Ovary (tissue), 10 donors: Measurements from ENCODE around the gene NAPB. TPM values are rescaled to one million over a fixed set of nuclear protein-coding genes. Genes with fewer than 3 reads are reported as not detected.
"Not testable (repeated sequence)": the region's sequence is repeated elsewhere in the genome, so short reads cannot be mapped to it uniquely, and the experiment has no call there.

Experiments used
- DNase-seq, 5 donors: peaks; one replicate each; pipeline ENCODE4 v3.0.0-alpha.2; 2019 to 2020
- H3K27ac ChIP-seq, 2 donors: fragments of 200-600 bp; one replicate each; pipeline versions ENCODE4 v1.5.1 to v1.8.0; 2019 to 2022
- H3K27me3 ChIP-seq: fragments of 200-600 bp; one replicate; pipeline ENCODE4 v1.8.0; 2022
- H3K36me3 ChIP-seq: fragments of 200-600 bp; sonication (generic); one replicate; pipeline ENCODE4 v1.5.1; 2019
- H3K4me1 ChIP-seq: one replicate; pipeline ENCODE4 v1.8.1; 2013; ENCODE audit warnings: mild to moderate bottlenecking, moderate library complexity; ENCODE audit not compliant: insufficient read depth
- H3K4me3 ChIP-seq: fragments of 200-600 bp; sonication (generic); one replicate; pipeline ENCODE4 v1.5.1; 2017
- H3K9me3 ChIP-seq, 2 donors: fragments of 200-600 bp in 1 of 2; sonication (generic) in 1 of 2; one replicate each; pipeline versions ENCODE4 v1.5.1 to v1.8.1; 2013 to 2019; ENCODE audit warnings: mild to moderate bottlenecking in 1 of 2, moderate library complexity in 1 of 2
- EP300 ChIP-seq: sonication (generic); formaldehyde crosslinking; IDR thresholded peaks from one replicate; pipeline ENCODE4 v1.6.1; 2017; ENCODE audit warnings: antibody characterized with exemption
- POLR2A ChIP-seq: fragments of 450-650 bp; IDR thresholded peaks from one replicate; pipeline ENCODE4 v1.6.1; 2017; ENCODE audit warnings: antibody characterized with exemption, mild to moderate bottlenecking, moderate library complexity
- WGBS, 3 donors: extraction: QIAGEN DNeasy Blood & Tissue Kit in 1 of 3; methylation state at CpG; one replicate each; pipeline versions ENCODE4 v1.1.5 to v1.1.7; 2013 to 2017; 5-methylcytosine and 5-hydroxymethylcytosine counted together
- intact Hi-C, 4 donors: fragments of 100-400 bp; cut with DNase I; formaldehyde crosslinking; loops; one replicate each; pipeline versions ENCODE4 v1.11.0 to v1.15.1; 2022 to 2023
- long read RNA-seq, 3 donors: library from polyadenylated mRNA in 2 of 3; unstranded in 2 of 3; transcript quantifications; one replicate each; pipeline ENCODE4 v2.0.0 and lab custom pipeline, GENCODE V29; 2021 to 2026
- polyA plus RNA-seq, 2 donors: library from polyadenylated mRNA; stranded (reverse); fragments of 200-250 nt in 1 of 2; fragments of 350-450 nt in 1 of 2; fragmentation: Illumina TruSeq in 1 of 2; extraction: RNeasy Lipid Tissue Mini Kit (QIAGEN cat#74804) in 1 of 2; gene quantifications; one replicate each; pipeline ENCODE4 v1.2.3, GENCODE V29; 2013 to 2014
- total RNA-seq, 7 donors: library from RNA; depleted of rRNA in 2 of 7; stranded (reverse); fragments of >200 nt in 2 of 7; fragmentation: NEBNext Ultra II Directional in 3 of 7; extraction: Animal tissue kit (Norgen Biotek cat#: 25700) in 3 of 7; gene quantifications; one replicate each; pipeline versions ENCODE4 v1.1.0 to v1.2.4, GENCODE V29; 2016 to 2023
- TF ChIP-seq, protein P1 (sequence below), 3 donors: fragments of 450-650 bp in 2 of 3; fragments of 200-600 bp in 1 of 3; IDR thresholded peaks; one replicate each; pipeline versions ENCODE4 v1.5.1 to v1.8.0; 2016 to 2022; ENCODE audit warnings: antibody characterized with exemption in 3 of 3, mild to moderate bottlenecking in 1 of 3
- donor health status: DM: no; HTN: no; CAD: no; lungs with moderate emphysema.
- donor health status: DM: no; HTN: no; CAD: no.
- donor health status: Bipolar disorder and iron deficiency.
- donor health status: DM: yes; HTN: yes; CAD: no.
- donor health status: DM: no; HTN: no; CAD: no.
- donor health status: DM: yes; HTN: yes; CAD: no.

NAPB gene
- 10 to 100 TPM; 11.8 to 17.9 (median 13.6) TPM for total RNA-seq
- polyA plus RNA-seq: 10 to 100 TPM in 1 of 2 donors, 1 to 10 TPM in 1; 9.3 to 11.3 TPM
- long read RNA-seq, donor 1, partial matches to known transcripts: 0 of 14 reads
- long read RNA-seq, donor 1, other reads (novel, unspliced or antisense): 13 of 14 reads
- long read RNA-seq, donor 2, transcript NAPB-202 (10 exons, 3,824 nt): major isoform, 5 of 8 reads
- long read RNA-seq, donor 2, partial matches to known transcripts: 0 of 8 reads
- long read RNA-seq, donor 2, other reads (novel, unspliced or antisense): 0 of 8 reads
- long read RNA-seq, donor 3, transcript NAPB-202 (10 exons, 3,824 nt): major isoform, 6 of 23 reads
- long read RNA-seq, donor 3, partial matches to known transcripts: 2 of 23 reads
- long read RNA-seq, donor 3, other reads (novel, unspliced or antisense): 10 of 23 reads

DNA sequence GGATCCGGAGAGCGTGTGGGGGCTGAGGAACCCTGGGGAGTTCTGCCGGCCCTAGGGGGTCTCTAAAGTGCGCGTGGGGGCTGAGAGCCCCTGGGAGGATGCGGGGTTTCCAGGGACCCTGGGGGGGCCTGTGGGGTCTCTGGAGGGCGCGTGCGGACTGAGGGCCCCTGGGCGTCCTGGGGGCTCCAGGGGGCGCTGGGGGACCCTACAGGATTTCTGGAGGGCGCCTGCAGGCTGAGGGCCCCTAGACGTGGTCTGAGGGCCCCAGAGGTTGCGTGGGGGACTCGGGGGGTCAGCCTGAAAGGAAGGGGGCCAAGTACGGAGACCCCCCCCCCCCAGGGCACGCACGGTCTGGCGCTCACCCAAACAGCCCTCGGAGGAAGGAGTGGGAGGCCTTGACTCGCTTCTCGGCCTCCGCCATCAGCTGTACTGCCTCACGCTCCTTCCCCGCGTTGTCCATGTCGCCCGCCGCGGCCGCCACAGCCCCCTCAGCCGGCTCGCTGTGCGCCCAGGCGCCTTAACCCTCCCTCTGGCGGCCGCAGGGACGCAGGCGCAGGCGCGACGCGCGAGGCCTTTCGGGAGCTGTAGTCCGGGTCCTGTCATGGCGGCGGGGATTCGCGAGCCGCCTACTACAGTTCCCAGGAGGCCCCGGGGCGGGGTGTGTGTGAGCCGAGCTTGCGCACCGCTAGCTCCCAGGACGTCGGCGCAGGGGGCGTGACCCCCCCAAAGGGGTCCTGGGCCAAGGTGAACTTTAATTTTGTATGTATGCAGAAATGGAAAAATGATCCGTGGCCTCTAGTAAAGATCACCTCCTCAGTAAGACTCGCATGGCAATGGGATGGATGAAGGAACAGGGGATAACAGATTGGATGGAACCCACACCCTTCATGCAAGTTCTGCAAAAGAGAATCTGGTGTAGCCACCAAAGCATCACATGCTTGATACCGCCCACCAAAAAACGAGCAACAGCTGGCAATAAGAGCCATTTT, at the start of gene NAPB:
Gene NAPB, minus strand, starts transcription at position 546 of the 989 bp plus-strand sequence. Its CDS starts 86 bp downstream, at position 460.
- peak; percentile 91 for TF ChIP-seq POLR2A
- TF ChIP-seq, protein P1, sequence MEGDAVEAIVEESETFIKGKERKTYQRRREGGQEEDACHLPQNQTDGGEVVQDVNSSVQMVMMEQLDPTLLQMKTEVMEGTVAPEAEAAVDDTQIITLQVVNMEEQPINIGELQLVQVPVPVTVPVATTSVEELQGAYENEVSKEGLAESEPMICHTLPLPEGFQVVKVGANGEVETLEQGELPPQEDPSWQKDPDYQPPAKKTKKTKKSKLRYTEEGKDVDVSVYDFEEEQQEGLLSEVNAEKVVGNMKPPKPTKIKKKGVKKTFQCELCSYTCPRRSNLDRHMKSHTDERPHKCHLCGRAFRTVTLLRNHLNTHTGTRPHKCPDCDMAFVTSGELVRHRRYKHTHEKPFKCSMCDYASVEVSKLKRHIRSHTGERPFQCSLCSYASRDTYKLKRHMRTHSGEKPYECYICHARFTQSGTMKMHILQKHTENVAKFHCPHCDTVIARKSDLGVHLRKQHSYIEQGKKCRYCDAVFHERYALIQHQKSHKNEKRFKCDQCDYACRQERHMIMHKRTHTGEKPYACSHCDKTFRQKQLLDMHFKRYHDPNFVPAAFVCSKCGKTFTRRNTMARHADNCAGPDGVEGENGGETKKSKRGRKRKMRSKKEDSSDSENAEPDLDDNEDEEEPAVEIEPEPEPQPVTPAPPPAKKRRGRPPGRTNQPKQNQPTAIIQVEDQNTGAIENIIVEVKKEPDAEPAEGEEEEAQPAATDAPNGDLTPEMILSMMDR (IDR thresholded peaks at IDR 0.05): peak; percentile 81 to 92 (median 83)
- TF ChIP-seq EP300: no peak
- DNase-seq: peak; percentile 91 to 96 (median 94)
- Histone ChIP-seq H3K27me3 (no peaks in the 10 kb centered on the region), H3K4me1 (no peaks in the 10 kb centered on the region), H3K27ac (peak within 1 kb of the TSS; percentile 83 to 90), H3K4me3 (peak within 1 kb of the TSS; percentile 99), H3K36me3 (no peaks in the 10 kb centered on the region), H3K9me3 (no peaks in the 10 kb centered on the region)
- 1% methylated on average over 25 to 64 of the region's 64 CpGs for WGBS, 3 donors
- intact Hi-C loops: loop anchor here in 2 of 4 donors (5.0 to 10.0 kb wide), 2 partner anchors 56 to 59 kb away; partner anchors contain the start of gene GZF1 (in 2 of the 2)

DNA sequence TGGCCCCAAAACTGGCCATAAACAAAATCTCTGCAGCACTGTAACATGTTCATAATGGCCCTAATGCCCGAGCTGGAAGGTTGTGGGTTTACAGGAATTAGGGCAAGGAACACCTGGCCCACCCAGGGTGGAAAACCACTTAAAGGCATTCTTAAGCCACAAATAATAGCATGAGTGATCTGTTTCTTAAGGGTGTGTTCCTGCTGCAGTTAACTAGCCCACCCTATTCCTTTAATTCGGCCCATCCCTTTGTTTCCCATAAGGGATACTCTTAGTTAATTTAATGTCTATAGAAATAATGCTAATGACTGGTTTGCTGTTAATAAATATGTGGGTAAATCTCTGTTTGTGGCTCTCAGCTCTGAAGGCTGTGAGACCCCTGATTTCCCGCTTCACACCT, 45.7 kb upstream of the NAPB start:
- H3K4me3 ChIP-seq, DNase-seq, H3K27me3 ChIP-seq, intact Hi-C loops, H3K9me3 ChIP-seq, H3K4me1 ChIP-seq, H3K36me3 ChIP-seq, H3K27ac ChIP-seq: not testable (repeated sequence)
- 82 to 85% (median 84%) methylated on average over 3 of the region's 3 CpGs for WGBS, 3 donors

DNA sequence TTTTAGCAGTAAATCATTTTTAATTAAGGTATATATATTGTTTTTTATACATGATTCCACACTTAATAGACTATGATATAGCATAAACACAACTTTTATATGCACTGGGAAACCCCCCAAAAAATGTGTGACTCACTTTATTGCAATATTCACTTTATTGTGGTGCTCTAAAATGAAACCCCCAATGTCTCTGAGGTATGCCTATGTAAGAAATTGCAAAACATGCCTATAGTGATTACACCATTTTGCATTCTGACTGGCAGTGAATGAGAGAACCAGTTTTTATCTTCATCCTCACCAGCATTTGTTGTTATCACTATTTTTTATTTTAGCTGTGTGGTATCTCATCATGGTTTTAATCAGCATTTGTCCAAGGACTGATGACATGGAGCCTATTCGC, 39.9 kb upstream of the NAPB start:
- 0 to 47% (median 37%) methylated on average over 1 of the region's 1 CpG for WGBS, 3 donors
- TF ChIP-seq POLR2A: no peak
- no peak for TF ChIP-seq EP300
- TF ChIP-seq, protein P1 (IDR thresholded peaks at IDR 0.05): no peak
- H3K27ac ChIP-seq: no peak overlapping the region
- DNase-seq: no peak
- H3K4me3 ChIP-seq: no peak overlapping the region
- H3K9me3 ChIP-seq: no peaks in the 10 kb centered on the region
- H3K36me3 ChIP-seq: no peaks in the 10 kb centered on the region
- H3K4me1 ChIP-seq: no peaks in the 10 kb centered on the region
- intact Hi-C loops: no loop called here
- no peaks in the 10 kb centered on the region for H3K27me3 ChIP-seq

DNA sequence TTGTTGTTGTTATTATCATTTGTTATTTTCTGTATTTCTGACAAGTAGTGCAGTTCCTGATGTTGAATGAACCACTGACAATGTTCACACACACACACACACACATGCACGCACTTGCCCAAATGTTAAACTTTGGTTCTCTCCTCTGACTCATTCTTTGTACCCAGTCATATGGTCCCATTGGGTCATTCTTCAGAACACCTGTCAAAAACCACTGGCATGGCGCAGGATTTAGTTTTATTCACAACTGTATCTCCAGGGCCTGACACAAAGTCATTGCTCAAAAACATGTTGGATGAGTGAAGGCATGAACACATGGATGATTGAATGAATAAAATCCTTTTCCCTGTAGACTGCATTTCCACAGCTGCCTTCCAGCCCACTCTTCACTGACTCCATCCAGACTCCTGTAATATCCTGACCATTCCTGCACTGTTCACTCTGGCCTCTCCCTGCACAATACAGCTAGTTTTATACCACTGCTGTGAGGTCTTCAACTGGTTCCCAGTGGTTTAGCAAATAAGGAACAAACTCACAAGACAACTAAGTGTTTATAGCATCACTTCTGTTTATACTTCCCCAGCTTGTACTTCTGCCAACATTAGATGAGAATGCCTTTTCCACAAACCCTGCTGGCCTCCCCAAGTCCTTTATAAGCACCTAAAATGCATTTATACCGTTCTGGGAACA, 38.3 kb upstream of the NAPB start:
- H3K9me3 ChIP-seq: no peaks in the 10 kb centered on the region
- 78 to 80% (median 78%) methylated on average over 3 of the region's 3 CpGs for WGBS, 3 donors
- no peaks in the 10 kb centered on the region for H3K36me3 ChIP-seq
- no peak overlapping the region for H3K4me3 ChIP-seq
- no peaks in the 10 kb centered on the region for H3K27me3 ChIP-seq
- intact Hi-C loops: no loop called here
- DNase-seq: no peak
- H3K4me1 ChIP-seq: no peaks in the 10 kb centered on the region
- no peak overlapping the region for H3K27ac ChIP-seq
- TF ChIP-seq, protein P1 (IDR thresholded peaks at IDR 0.05): no peak
- TF ChIP-seq POLR2A (no peak), EP300 (no peak)
